ENCODE measurements around the gene SEMA4G.

DNA sequence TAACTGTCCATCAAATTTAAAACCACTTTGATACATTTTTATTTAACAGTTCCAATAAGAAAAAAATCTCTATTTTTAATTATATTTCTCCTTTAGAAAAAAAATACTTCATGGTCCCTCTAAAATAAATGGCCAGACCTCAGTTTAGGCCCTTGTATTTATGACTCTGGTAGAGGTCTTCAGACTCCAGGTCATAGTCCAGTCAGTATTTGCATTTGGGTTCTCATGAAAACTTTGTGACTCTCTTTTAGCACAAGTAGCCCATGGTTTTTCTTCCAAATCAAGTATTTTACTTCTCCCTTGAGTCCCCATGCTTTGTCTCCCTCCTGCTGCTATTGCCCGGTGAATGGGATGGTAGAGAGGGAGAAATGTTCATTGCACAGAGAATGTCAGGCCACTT lies 5.5 kb upstream of the SEMA4G start:
- TF ChIP-seq, protein P1, sequence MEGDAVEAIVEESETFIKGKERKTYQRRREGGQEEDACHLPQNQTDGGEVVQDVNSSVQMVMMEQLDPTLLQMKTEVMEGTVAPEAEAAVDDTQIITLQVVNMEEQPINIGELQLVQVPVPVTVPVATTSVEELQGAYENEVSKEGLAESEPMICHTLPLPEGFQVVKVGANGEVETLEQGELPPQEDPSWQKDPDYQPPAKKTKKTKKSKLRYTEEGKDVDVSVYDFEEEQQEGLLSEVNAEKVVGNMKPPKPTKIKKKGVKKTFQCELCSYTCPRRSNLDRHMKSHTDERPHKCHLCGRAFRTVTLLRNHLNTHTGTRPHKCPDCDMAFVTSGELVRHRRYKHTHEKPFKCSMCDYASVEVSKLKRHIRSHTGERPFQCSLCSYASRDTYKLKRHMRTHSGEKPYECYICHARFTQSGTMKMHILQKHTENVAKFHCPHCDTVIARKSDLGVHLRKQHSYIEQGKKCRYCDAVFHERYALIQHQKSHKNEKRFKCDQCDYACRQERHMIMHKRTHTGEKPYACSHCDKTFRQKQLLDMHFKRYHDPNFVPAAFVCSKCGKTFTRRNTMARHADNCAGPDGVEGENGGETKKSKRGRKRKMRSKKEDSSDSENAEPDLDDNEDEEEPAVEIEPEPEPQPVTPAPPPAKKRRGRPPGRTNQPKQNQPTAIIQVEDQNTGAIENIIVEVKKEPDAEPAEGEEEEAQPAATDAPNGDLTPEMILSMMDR (conservative IDR thresholded peaks at IDR 0.05) = no peak
- TF ChIP-seq EZH2 (IDR thresholded peaks at IDR 0.05; ENCODE audit: low read depth) = no peak

Measured in PC-9 (cell line).